ENCODE data around the gene ZNF831.
A peak's percentile ranks its signal among the peaks of the same experiment; 100 is the strongest.

ZNF831 gene

GRCh38 chr20:59182401-59183044, 18.9 kb downstream of the ZNF831 start:
- no peak for DNase-seq

DNA sequence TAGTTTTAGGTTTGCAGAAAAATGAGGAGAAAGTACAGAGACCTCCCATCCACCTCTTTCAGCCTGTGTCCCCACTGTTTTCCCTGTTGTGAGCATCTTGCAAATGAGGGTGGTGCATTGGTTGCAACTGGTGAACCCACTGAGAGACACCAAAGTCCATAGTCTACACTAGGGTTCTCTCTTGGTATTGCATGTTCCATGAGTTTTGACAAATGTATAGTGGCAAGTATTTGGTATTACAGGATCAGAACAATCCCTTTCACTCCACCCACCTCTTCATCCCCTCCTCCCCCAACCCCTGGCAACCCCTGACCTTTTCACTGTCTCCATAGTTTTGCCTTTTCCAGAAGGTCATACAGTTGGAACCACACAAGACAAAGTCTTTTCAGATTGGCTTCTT, 20.1 kb downstream of the ZNF831 start:
- DNase-seq, result no peak

GRCh38 chr20:59184880-59185447, 21.3 kb downstream of the ZNF831 start:
- no peak for DNase-seq

- DNase-seq, result no peak
Measured at GRCh38 chr20:59185809-59186208, 22.2 kb downstream of the ZNF831 start.

DNA sequence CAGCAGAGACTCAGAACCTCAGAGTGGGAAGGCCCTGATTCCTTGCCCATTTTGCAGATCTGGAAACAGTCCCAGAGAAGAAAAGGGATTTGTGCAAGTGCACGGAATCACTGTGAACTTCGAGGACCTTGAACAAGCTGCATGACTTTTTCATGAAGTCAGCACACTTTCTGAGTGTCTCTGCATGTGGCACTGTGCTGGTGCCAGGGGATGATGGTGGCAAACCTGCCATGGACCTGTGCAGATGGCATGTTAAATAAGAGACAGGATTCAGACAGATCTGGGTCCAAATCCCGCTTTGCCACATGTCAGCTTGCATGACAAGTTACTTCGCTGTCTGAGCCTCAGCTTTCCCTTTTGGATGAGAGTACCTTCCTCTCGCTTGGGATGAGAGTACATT, 26.8 kb downstream of the ZNF831 start:
- no peak for DNase-seq

GRCh38 chr20:59191036-59191755, 27.6 kb downstream of the ZNF831 start:
- DNase-seq, result no peak

GRCh38 chr20:59191756-59192532, 28.3 kb downstream of the ZNF831 start:
- no peak for DNase-seq

DNA sequence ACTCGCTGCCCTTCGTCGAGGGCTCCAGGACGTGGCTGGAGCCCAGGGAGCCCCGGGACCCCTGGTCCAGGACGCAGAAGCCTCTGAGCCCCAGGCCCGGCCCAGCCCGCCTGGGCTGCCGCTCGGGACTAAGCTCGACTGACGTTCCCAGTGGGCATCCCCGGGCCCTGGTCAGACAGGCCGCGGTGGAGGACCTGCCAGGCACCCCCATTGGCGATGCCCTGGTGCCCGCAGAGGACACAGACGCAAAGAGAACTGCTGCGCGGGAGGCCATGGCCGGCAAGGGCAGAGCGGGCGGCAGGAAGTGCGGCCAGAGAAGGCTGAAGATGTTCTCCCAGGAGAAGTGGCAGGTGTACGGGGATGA, 28.9 kb downstream of the ZNF831 start:
- no peak for DNase-seq

DNA sequence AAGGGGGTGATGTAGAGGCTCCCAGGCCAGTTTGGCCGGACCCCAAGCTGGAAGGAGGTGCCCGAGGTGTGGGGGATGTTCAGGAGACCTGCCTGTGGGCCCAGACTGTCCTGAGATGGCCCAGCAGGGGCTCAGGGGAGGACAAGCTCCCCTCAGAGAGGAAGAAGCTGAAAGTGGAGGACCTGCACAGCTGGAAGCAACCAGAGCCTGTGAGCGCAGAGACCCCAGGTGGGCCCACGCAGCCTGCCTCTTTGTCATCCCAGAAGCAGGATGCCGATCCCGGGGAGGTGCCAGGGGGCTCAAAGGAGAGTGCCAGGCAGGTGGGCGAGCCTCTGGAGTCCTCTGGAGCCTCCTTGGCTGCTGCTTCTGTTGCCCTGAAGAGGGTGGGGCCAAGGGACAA, 29.7 kb downstream of the ZNF831 start:
- DNase-seq, result no peak

DNA sequence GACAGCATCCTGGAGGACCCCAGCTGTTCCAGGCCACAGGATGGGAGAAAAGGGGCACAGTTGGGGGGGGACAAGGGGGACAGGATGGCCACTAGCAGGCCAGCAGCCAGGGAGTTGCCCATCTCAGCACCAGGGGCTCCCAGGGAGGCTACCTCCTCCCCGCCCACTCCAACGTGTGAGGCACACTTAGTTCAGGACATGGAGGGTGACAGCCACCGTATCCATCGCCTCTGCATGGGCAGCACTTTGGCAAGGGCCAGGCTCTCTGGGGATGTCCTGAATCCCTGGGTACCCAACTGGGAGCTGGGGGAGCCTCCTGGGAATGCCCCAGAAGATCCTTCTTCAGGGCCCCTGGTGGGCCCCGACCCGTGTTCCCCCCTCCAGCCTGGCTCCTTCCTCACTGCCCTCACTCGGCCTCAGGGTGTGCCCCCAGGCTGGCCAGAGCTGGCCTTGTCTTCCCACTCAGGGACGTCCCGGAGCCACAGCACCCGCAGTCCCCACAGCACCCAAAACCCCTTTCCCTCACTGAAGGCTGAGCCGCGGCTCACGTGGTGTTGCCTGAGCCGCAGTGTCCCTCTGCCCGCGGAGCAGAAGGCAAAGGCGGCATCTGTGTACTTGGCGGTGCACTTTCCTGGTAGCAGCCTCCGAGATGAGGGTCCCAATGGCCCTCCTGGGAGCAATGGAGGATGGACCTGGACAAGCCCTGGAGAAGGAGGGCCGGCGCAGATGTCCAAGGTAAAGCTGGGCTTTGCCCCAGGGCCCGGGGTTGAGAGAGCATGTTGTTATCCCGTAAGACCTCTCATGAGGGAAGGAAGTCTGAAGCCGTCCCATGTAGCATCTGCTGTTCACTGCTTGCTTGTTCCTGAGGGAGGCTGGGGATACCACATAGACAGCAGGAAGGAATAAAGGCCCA, 30.7 kb downstream of the ZNF831 start:
- DNase-seq, result no peak

DNA sequence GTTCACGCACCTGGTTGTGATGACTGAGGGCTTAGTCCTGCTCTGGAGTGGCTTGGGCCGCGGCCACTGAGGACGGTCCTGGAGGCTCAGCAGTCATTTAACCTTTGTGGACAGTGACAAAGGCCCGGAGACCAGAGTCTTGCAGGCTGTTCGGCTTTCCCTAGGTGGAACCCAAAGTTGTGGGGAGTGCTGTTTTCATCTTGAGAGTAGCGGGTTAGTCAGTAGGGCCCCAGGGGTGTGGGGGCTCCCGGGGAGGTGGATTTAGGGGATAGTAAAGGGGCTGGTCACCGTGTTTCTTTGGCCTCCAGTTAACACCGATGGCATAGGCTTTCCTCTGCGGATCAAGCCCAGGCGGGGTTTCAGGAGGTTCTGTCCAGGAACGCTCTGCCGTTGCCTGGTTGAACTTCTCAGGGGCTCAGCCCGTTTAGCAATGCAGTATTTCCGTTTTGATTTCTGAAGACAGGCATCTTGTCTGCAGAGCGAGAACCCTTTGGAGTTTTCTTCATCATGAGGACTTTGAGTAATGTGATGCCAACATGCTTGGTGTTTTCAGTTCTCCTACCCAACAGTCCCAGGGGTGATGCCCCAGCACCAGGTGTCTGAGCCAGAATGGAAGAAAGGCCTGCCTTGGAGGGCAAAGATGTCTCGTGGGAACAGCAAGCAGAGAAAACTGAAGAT, 31.8 kb downstream of the ZNF831 start:
- DNase-seq, result no peak

GRCh38 chr20:59204165-59204894, 40.7 kb downstream of the ZNF831 start:
- DNase-seq, result no peak

- DNase-seq, result no peak
Measured at GRCh38 chr20:59205044-59205443, 41.4 kb downstream of the ZNF831 start.

GRCh38 chr20:59207235-59207634, 43.6 kb downstream of the ZNF831 start:
- no peak for DNase-seq

DNA sequence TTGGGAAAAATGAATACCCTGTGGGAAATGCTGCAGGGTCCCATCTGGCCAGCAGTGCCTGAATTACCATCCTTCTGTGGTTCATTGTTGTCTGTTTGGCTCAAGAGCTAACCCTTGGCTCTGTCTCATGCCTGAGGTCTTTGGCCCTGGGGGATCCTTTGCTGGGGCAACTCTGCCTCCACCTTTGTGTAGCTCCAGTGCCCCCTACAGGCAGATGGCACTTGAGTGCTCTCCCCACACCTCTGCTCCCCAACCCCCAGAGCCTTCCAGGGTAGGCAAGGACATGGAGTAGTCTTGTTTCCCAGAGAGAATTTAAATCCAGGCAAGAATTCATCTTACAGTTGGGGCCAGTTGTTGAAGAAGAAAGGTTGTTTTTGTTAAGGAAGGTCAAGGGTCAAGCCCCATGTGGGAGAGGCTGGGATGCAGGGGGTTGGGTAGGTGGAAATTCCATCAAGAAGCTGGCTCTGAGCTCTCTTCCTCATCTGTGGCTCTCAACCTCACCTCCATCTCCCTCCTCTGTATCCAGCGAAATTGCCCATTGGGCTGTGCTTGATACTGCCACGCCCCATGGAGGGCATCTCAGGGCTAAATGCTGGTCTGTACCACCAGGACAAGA, 44.2 kb downstream of the ZNF831 start:
- peak; percentile 88 for DNase-seq

DNA sequence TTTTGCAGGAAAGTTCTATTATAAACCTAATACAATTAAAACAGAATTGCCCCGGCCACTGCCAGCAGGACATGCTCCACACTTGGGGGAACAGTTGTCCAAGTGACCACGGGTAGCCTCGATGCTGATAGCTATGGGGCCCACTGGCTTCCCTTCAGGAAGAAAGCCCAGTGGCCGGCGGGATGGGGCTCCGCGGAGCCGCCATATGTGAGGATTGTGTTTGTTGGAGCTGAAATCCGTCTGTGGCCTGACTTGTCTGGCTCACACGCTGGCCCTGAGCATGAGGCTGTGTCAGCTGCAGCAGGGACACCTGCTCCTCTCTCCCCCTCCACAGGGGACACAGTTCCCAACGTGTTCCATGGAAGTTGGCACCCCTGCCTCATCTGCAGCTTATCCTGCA, 46.6 kb downstream of the ZNF831 start:
- no peak for DNase-seq

DNA sequence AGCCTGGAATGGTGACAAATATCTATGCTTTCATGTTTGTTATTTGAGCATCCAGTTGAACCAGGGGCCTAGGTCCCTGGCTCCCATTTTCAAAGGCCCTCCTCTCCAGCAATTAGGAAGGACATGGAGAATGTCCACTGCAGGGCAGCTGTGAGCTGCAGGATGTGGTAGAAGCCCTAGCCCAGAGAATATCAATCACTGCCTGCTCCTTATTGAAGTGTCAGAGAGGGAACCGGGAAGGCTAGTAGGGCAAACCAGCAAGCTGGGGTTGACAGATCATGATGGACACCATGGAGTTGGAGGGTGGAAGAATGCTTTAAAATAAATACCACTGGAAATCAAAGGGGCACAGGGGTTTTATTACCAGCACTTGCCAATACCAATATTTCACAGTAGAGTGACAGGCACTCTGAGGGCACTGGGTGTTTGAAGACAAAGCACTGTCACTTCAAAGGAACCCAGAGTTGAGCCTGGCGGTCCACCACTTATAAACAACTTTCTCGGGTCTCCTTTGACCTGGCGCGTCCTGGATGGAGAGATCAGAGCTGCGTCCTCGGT, 47.7 kb downstream of the ZNF831 start:
- no peak for DNase-seq

- no peak for DNase-seq
Measured at GRCh38 chr20:59214073-59214472, 50.5 kb downstream of the ZNF831 start.

DNA sequence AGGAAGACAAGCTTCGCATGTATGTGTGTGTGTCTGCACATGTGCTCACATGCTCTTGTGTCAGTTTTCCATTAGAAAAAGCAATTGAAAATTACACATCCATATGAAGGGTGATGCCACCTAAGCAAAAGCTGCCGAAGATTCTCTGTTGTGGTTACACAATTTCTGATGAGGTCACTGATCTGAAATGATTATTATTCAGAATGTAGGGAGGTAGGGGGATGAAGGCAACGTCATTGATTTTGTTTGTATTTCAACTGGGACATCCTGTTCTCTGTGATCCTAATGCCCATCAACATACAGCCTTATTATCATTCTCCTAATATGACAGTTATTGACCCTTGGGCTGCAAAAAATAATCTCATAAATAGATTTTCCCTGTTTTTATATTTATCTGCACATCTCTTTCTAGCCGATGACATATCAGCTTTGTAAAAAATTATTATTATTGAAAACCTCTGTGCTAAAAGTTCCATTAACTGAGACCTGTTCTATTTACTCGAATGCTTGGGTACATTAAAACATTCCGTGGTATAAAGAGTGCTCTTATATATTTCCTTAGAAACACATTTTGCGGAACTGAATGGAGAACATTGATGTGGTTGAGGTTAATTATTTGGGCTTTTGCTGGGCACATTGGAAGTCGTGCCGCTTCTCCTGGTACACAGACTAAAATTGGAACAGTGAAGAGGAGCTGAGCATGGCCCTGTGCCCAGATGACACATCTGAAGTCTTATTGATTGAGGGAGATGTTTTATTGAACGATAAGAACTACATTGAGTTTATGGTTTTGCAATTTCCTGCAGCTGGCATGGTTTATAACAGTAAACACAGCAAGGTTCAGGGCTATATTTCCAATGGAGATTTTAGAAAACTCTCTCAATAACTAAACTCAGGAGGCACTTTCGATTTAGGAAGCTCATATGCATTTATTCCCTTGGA, 51.3 kb downstream of the ZNF831 start:
- DNase-seq, result no peak
